Lower lobe of right lung (tissue), 2 donors: ENCODE measurements around the gene DIP2B. TPM values are rescaled to one million over a fixed set of nuclear protein-coding genes. Genes with fewer than 3 reads are reported as not detected.

Source experiments
- ATAC-seq, 2 donors: fragments of 200-7000 bp; cut with Tn5 transposase; one replicate each; pipeline ENCODE4 v1.9.1; 2020 to 2022; ENCODE audit warnings: mild to moderate bottlenecking in 2 of 2, moderate library complexity in 2 of 2
- DNase-seq: peaks from one replicate; pipeline ENCODE4 v3.0.0-alpha.2; 2020
- H3K27ac ChIP-seq: fragments of 200-600 bp; one replicate; pipeline ENCODE4 v1.8.0; 2022
- H3K27me3 ChIP-seq: fragments of 200-600 bp; one replicate; pipeline ENCODE4 v1.8.0; 2022; ENCODE audit warnings: low read depth
- H3K36me3 ChIP-seq: fragments of 200-600 bp; one replicate; pipeline ENCODE4 v1.8.0; 2022; ENCODE audit warnings: mild to moderate bottlenecking
- H3K4me1 ChIP-seq: fragments of 200-600 bp; one replicate; pipeline ENCODE4 v1.8.0; 2022
- H3K4me3 ChIP-seq: fragments of 200-600 bp; one replicate; pipeline ENCODE4 v1.8.0; 2022; ENCODE audit warnings: mild to moderate bottlenecking
- H3K9me3 ChIP-seq: fragments of 200-600 bp; one replicate; pipeline ENCODE4 v1.8.0; 2022
- intact Hi-C: fragments of 100-400 bp; cut with DNase I; formaldehyde crosslinking; loops from one replicate; pipeline ENCODE4 v1.11.0; 2022
- total RNA-seq: library from RNA; stranded (reverse); fragmentation: NEBNext Ultra II Directional; extraction: Animal tissue kit (Norgen Biotek cat#: 25700); gene quantifications from one replicate; pipeline ENCODE4 v1.2.1, GENCODE V29; 2021
- TF ChIP-seq, protein P1 (sequence below): fragments of 200-600 bp; IDR thresholded peaks from one replicate; pipeline ENCODE4 v1.8.0; 2022; ENCODE audit warnings: antibody characterized with exemption, mild to moderate bottlenecking
- donor health status: DM: no; HTN: yes; CAD: no; lungs with severe emphysema.

Gene DIP2B
- total RNA-seq, 1 donor from 2014 or later = 32.8 TPM

DNA sequence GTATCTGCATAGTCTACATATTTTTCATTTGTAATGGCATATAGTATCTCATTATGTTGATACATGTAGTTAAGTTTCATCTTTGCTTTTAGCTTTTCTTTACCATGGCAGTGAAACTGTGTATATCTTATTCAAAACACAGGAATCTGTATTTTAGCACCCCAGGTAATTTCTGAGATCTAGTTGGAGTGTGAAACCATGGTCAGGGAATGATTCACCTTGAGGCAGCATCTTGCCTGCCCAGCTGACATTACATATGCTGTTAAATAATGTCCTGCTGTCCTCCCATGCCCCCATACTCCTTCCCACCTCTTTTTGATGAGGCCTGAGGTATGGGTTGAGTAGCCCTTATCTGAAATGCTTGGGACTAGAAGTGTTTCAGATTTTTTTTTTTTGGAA lies 133.7 kb downstream of the DIP2B start:
- no peak overlapping the region for H3K27ac ChIP-seq
- peaks cover 20% of the 10 kb centered on the region for H3K36me3 ChIP-seq
- no peak overlapping the region for H3K4me3 ChIP-seq
- intact Hi-C loops = no loop called here
- ATAC-seq (no peak), DNase-seq (no peak)
- H3K4me1 ChIP-seq = peaks cover 20% of the 10 kb centered on the region
- H3K9me3 ChIP-seq = no peaks in the 10 kb centered on the region
- no peaks in the 10 kb centered on the region for H3K27me3 ChIP-seq
- TF ChIP-seq, protein P1, sequence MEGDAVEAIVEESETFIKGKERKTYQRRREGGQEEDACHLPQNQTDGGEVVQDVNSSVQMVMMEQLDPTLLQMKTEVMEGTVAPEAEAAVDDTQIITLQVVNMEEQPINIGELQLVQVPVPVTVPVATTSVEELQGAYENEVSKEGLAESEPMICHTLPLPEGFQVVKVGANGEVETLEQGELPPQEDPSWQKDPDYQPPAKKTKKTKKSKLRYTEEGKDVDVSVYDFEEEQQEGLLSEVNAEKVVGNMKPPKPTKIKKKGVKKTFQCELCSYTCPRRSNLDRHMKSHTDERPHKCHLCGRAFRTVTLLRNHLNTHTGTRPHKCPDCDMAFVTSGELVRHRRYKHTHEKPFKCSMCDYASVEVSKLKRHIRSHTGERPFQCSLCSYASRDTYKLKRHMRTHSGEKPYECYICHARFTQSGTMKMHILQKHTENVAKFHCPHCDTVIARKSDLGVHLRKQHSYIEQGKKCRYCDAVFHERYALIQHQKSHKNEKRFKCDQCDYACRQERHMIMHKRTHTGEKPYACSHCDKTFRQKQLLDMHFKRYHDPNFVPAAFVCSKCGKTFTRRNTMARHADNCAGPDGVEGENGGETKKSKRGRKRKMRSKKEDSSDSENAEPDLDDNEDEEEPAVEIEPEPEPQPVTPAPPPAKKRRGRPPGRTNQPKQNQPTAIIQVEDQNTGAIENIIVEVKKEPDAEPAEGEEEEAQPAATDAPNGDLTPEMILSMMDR = no peak

DNA sequence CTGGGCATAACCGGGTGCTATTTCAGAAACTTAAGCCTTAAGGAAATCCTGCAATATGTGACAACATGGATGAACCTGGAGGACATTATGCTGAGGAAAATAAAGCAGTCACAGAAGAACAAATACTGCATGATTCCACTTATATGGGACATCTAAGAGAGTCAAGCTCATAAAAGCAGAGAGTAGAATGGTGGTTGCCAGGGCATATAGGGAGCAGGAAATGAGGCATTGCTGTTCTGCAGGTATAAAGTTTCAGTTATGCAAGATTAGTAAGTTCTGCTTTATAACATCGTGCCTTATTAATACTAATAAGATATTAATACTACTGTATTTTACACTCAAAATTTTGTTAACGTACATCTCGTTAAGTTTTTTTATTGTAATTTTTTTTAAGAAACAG lies 134.9 kb downstream of the DIP2B start:
- DNase-seq (no peak), ATAC-seq (no peak)
- H3K27ac ChIP-seq = no peak overlapping the region
- peaks cover 8% of the 10 kb centered on the region for H3K4me1 ChIP-seq
- intact Hi-C loops = no loop called here
- no peak overlapping the region for H3K4me3 ChIP-seq
- H3K36me3 ChIP-seq = peaks cover 20% of the 10 kb centered on the region
- no peaks in the 10 kb centered on the region for H3K27me3 ChIP-seq
- H3K9me3 ChIP-seq = no peaks in the 10 kb centered on the region
- TF ChIP-seq, protein P1 = no peak

DNA sequence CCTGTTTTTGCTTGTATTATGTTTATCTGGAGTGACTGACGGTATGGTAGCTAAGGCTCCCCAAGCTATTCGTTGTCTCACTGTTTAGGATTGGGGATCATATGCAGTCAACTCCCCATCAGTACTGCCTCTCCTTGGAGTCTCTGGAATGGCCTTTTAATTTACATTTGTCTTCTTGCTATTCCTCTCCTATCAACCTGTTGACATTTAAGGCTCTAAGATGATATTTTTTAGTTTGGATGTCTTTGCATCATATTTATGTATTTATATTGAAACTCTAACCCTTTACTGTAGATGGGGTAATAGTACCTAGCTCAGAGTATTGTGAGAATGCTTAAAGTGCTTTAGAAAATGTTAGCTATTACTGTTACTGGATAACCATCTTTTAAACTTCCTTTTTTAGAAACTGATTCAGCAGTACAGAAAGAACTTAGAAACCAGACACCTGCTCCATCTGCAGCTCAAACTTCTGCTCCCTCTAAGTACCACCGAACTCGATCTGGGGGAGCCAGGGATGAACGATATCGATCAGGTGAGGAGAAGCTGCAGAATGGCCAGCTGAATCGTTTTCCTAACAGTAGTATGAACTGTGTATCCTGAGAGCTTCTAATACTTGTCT lies 135.6 kb downstream of the DIP2B start:
- H3K27ac ChIP-seq = no peak overlapping the region
- ATAC-seq = no peak
- TF ChIP-seq, protein P1 = no peak
- H3K36me3 ChIP-seq = peaks cover 20% of the 10 kb centered on the region
- H3K4me3 ChIP-seq = no peak overlapping the region
- peaks cover 4% of the 10 kb centered on the region for H3K4me1 ChIP-seq
- no peak for DNase-seq
- no peaks in the 10 kb centered on the region for H3K27me3 ChIP-seq
- H3K9me3 ChIP-seq = no peaks in the 10 kb centered on the region
- intact Hi-C loops = no loop called here

DNA sequence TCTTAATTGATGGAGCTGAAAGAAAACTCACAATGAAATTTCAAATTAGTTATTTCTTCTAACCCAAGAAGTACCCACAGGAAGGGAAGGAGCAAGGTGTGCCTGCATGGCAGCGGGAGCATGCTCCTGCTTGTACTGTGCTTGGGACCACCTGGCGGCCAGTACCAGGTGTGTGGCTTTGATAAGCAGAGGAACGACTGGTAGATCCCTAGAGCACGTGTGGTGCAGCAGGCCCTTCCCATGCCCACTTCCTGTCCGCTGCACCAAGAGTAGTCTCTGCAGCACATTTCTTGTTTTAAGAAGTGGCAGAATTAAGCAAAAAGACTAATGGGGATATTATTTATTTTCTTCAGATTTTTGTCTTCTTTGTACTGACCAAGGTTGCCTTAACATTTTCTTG lies 136.8 kb downstream of the DIP2B start:
- no peaks in the 10 kb centered on the region for H3K9me3 ChIP-seq
- intact Hi-C loops = no loop called here
- ATAC-seq (peak in 1 of 2 donors; percentile 32), DNase-seq (no peak)
- H3K27me3 ChIP-seq = no peaks in the 10 kb centered on the region
- no peak overlapping the region for H3K4me3 ChIP-seq
- TF ChIP-seq, protein P1 = no peak
- H3K4me1 ChIP-seq = peaks cover 4% of the 10 kb centered on the region
- H3K36me3 ChIP-seq = peaks cover 20% of the 10 kb centered on the region
- no peak overlapping the region for H3K27ac ChIP-seq

DNA sequence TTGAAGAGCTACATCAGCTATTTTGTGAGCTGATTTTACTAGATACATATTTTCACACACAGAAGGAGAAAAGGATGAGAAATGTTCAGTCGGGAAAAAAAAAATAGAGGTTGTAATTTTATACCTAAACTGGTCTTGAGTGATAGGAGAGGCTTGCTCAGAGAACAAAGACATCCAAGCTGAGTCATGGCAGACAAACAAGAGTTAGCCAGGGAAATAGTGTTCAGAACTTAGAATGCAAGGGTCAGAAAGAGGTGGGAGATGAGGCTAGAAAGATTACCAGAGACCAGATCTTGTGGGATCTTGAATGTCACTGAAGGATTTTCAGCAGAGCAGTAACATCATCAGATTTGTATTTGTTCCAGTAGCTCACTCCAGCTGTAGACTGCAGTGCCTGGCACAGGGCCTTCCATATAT lies 137.3 kb downstream of the DIP2B start:
- intact Hi-C loops = no loop called here
- Histone ChIP-seq H3K9me3 (no peaks in the 10 kb centered on the region), H3K27ac (no peak overlapping the region), H3K4me1 (peaks cover 4% of the 10 kb centered on the region), H3K36me3 (peaks cover 20% of the 10 kb centered on the region), H3K4me3 (no peak overlapping the region), H3K27me3 (no peaks in the 10 kb centered on the region)
- TF ChIP-seq, protein P1 = no peak
- no peak for DNase-seq
- ATAC-seq = no peak
